ENCODE results near the gene ERFL. TPM values are rescaled to one million over a fixed set of nuclear protein-coding genes. Genes with fewer than 3 reads are reported as not detected.

The ERFL gene
- total and polyA plus RNA-seq, 2 of the 8 experiments (the other 6 are each of a cell fraction or from before 2014, with no cell fraction given): 0.12 TPM; not detected in 1

DNA sequence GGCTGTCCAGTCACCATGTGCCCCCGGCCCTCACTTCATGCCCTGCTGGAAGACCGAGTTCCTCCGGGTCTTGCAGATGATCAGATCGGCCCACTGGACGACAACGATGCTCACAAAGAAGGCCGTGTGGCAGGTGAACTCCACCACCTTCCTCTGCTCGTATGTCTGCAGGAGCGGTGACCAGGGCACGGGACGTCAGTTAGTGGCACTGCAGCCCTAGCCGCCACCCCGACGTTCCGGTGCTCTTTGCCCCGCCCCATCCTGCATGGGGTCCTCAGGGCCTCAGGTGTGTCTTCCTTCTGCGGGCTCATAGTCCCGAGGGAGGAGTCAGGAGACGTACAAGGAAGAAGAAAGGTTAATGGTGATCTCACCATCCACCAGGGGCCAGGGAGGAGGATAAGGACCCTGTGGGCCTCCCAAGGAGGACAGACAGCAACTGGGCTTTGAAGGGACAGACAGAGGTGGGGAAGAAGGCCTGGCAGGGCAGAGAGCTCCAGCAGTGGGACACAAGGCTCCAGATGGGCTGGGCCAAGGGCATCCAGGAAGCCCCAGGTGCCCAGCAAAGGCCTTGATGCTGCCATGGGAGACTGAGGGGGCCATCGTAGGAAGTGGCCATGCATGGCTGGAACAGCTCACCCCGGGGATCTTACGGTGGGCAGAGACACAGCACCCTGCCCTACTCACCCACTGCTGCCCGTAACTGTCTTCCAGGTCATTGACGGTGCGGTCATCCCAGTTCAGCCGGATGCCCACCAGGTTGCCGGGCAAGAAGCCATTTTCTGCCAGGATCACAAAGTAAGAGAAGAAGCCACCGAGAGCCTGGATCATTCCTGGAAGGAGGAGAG is 40.7 kb upstream of the ERFL start (continued):
- no peak for TF ChIP-seq CTBP2 (IDR thresholded peaks at IDR 0.05; ENCODE audit: borderline replicate concordance, insufficient read depth, insufficient read length, low read length)
- no peak for TF ChIP-seq TBP (IDR thresholded peaks at IDR 0.05; ENCODE audit: low read depth, low read length)

Data from H1 (cell line).